HepG2 (cell line): Measurements from ENCODE around the gene INSIG2. TPM values are rescaled to one million over a fixed set of nuclear protein-coding genes. Genes with fewer than 3 reads are reported as not detected.
A peak's percentile ranks its signal among the peaks of the same experiment; 100 is the strongest.

Experiments used
- FUBP1 ChIP-seq: sonication (generic); formaldehyde crosslinking; IDR thresholded peaks from 2 replicates; pipeline ENCODE4 v1.5.1; 2020; ENCODE audit warnings: missing genetic modification reagents, mild to moderate bottlenecking, borderline replicate concordance
- HINFP ChIP-seq: sonication (generic); formaldehyde crosslinking; IDR thresholded peaks from 2 replicates; pipeline ENCODE4 v1.4.0; 2020; ENCODE audit warnings: low read depth, mild to moderate bottlenecking, missing genetic modification reagents
- HNF1A ChIP-seq, 2 experiments: sonication (generic) in 1 of 2; formaldehyde crosslinking in 1 of 2; IDR thresholded peaks; 2 replicates each; pipeline versions ENCODE4 v1.4.0 to v1.6.1; 2016 to 2020; ENCODE audit warnings: borderline replicate concordance in 1 of 2, low read depth in 1 of 2, mild to moderate bottlenecking in 1 of 2, missing genetic modification reagents in 1 of 2
- HNF4A ChIP-seq: sonication (generic); formaldehyde crosslinking; IDR thresholded peaks from 2 replicates; pipeline ENCODE4 v1.4.0; 2020; ENCODE audit warnings: missing genetic modification reagents
- NCOA1 ChIP-seq: sonication (generic); formaldehyde crosslinking; IDR thresholded peaks from 2 replicates; pipeline ENCODE4 v1.9.0; 2021; ENCODE audit warnings: missing genetic modification reagents
- NCOR1 ChIP-seq: fragments of 200-600 bp; sonication (generic); IDR thresholded peaks from 2 replicates; pipeline ENCODE4 v1.7.0; 2017; ENCODE audit warnings: antibody characterized with exemption, low read length, borderline replicate concordance
- POLR2AphosphoS5 ChIP-seq: IDR thresholded peaks from 2 replicates; pipeline ENCODE4 v1.6.1; 2012; ENCODE audit warnings: low read depth, low read length
- RBFOX2 ChIP-seq: fragments of 200-400 bp; formaldehyde crosslinking; IDR thresholded peaks from 2 replicates; pipeline ENCODE4 v1.6.1; 2017; ENCODE audit warnings: low read depth, mild to moderate bottlenecking, low read length
- SIN3B ChIP-seq: fragments of 150-350 bp; IDR thresholded peaks from 2 replicates; pipeline ENCODE4 v1.6.1; 2014; ENCODE audit warnings: low read length
- TFDP1 ChIP-seq: IDR thresholded peaks from 2 replicates; pipeline ENCODE4 v1.6.1; 2016; ENCODE audit warnings: missing compliant biosample characterization, missing genetic modification reagents, borderline replicate concordance
- TOE1 ChIP-seq: sonication (generic); formaldehyde crosslinking; IDR thresholded peaks from 2 replicates; pipeline ENCODE4 v1.4.0; 2020; ENCODE audit warnings: mild to moderate bottlenecking, missing genetic modification reagents
- ZNF180 ChIP-seq: sonication (generic); formaldehyde crosslinking; IDR thresholded peaks from 2 replicates; pipeline ENCODE4 v1.4.0; 2020; ENCODE audit warnings: low read depth, missing genetic modification reagents, borderline replicate concordance
- ZNF274 ChIP-seq: sonication (generic); formaldehyde crosslinking; IDR thresholded peaks from 2 replicates; pipeline ENCODE4 v1.5.1; 2020; ENCODE audit warnings: mild to moderate bottlenecking, missing genetic modification reagents
- ZNF484 ChIP-seq: sonication (generic); formaldehyde crosslinking; IDR thresholded peaks from 2 replicates; pipeline ENCODE4 v1.5.1; 2020; ENCODE audit warnings: mild to moderate bottlenecking, low read depth, missing genetic modification reagents, borderline replicate concordance
- ZNF512B ChIP-seq: sonication (generic); formaldehyde crosslinking; IDR thresholded peaks from 2 replicates; pipeline ENCODE4 v1.5.1; 2020; ENCODE audit warnings: missing genetic modification reagents, mild to moderate bottlenecking, borderline replicate concordance
- ZSCAN21 ChIP-seq: sonication (generic); formaldehyde crosslinking; IDR thresholded peaks from 2 replicates; pipeline ENCODE4 v1.8.0; 2022; ENCODE audit warnings: mild to moderate bottlenecking, missing genetic modification reagents, moderate library complexity, borderline replicate concordance
- polyA plus RNA-seq, 8 experiments: library from polyadenylated mRNA; depleted of rRNA in 3 of 8; stranded (reverse) in 7 of 8; unstranded in 1 of 8; fragments of >200 nt; fragmentation: Illumina TruSeq in 4 of 8; extraction: Trizol in 4 of 8; gene quantifications; 2 replicates each; pipeline versions ENCODE4 v1.2.1 to v1.2.3, GENCODE V29; 2011 to 2016; ENCODE audit warnings: low read depth in 4 of 8, missing spikeins in 1 of 8, mixed read lengths in 1 of 8; ENCODE audit not compliant: insufficient read depth in 1 of 8
- total RNA-seq, 5 experiments: library from RNA; depleted of rRNA; stranded (reverse); fragments of >200 nt; fragmentation: Illumina TruSeq; extraction: Trizol; gene quantifications; 2 replicates each; pipeline ENCODE4 v1.2.3, GENCODE V29; 2016; ENCODE audit warnings: low read depth in 1 of 5

The INSIG2 gene
- total and polyA plus RNA-seq, 2 of the 13 experiments (the other 11 are each of a cell fraction or from before 2014, with no cell fraction given), result 73.5 to 481 TPM

GRCh38 chr2:118098307-118099030 is 10.2 kb downstream of the INSIG2 start (continued):
- no peak for TF ChIP-seq HNF1A (IDR thresholded peaks at IDR 0.05; ENCODE audit: low read depth)
- no peak for TF ChIP-seq HNF1A (CRISPR knock-in tag; IDR thresholded peaks at IDR 0.05; ENCODE audit: borderline replicate concordance)
- TF ChIP-seq NCOA1 (CRISPR knock-in tag), result no peak
- no peak for TF ChIP-seq ZSCAN21 (CRISPR knock-in tag)
- TF ChIP-seq TFDP1 (CRISPR knock-in tag), result no peak
- no peak for TF ChIP-seq HNF4A (CRISPR knock-in tag)
- no peak for TF ChIP-seq ZNF512B (CRISPR knock-in tag)
- no peak for TF ChIP-seq TOE1 (CRISPR knock-in tag)
- 0 out of 2 replicates have a peak, but pooled peaks have one; percentile 20 for TF ChIP-seq POLR2AphosphoS5
- TF ChIP-seq ZNF484 (CRISPR knock-in tag), result no peak
- TF ChIP-seq FUBP1 (CRISPR knock-in tag), result 0 out of 2 replicates have a peak, but pooled peaks have one; percentile 32
- no peak for TF ChIP-seq HINFP (CRISPR knock-in tag)
- no peak for TF ChIP-seq ZNF180 (CRISPR knock-in tag)
- TF ChIP-seq NCOR1, result no peak
- peak; percentile 21; the same call in 1 of the 2 replicates for TF ChIP-seq RBFOX2
- TF ChIP-seq ZNF274, result 0 out of 2 replicates have a peak, but pooled peaks have one; percentile 54
- no peak for TF ChIP-seq SIN3B
